ENCODE data around the gene SFMBT2. TPM values are rescaled to one million over a fixed set of nuclear protein-coding genes. Genes with fewer than 3 reads are reported as not detected.

SFMBT2 gene
- total and polyA plus RNA-seq, 7 donors = 0.53 to 8.2 (median 3.0) TPM

GRCh38 chr10:7164955-7165354 is 245.9 kb downstream of the SFMBT2 start:
- intact Hi-C loops (cut with DNase I) = no loop called here
- no peaks in the 10 kb centered on the region for H3K4me1 ChIP-seq
- no peaks in the 10 kb centered on the region for H3K9me3 ChIP-seq
- DNase-seq (no peak), ATAC-seq (no peak)
- no peaks in the 10 kb centered on the region for H3K27me3 ChIP-seq (ENCODE audit: insufficient read depth in 3 of 3, low read length in 2 of 3)
- peaks cover 0 to 32% of the 10 kb centered on the region in 2 donors for H3K36me3 ChIP-seq (ENCODE audit: insufficient read depth in 1 of 2, low read depth in 1 of 2)
- 78 to 83% (median 81%) methylated on average over 8 of the region's 8 CpGs for WGBS, 3 donors
- H3K27ac ChIP-seq = no peak overlapping the region
- no peak for TF ChIP-seq CTCF (IDR thresholded peaks at IDR 0.05)
- no peak overlapping the region for H3K4me3 ChIP-seq

DNA sequence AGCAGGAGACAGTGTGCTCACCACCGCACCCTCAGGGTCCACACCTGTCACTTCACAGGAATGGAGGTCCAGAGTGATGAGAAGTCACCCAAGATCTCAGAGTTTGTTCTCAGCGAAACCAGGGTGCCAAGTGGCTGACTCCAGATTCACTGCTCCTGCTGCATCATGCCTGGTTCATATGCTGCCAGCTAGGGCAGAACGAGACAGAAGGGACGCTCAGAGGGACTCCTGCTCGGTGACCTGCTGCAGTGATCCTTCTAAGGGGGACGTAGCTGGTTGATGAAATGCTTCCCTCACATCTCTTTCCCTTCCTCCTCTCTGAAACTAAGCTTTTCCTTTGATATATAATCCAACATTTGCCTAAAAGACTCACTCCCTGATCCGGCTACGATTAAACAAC is 248.5 kb downstream of the SFMBT2 start:
- Histone ChIP-seq H3K9me3 (no peaks in the 10 kb centered on the region), H3K27me3 (ENCODE audit: insufficient read depth in 3 of 3, low read length in 2 of 3) (no peaks in the 10 kb centered on the region), H3K4me3 (no peak overlapping the region), H3K27ac (no peak overlapping the region), H3K4me1 (no peaks in the 10 kb centered on the region), H3K36me3 (ENCODE audit: insufficient read depth in 1 of 2, low read depth in 1 of 2) (peaks cover 0 to 23% of the 10 kb centered on the region in 2 donors)
- TF ChIP-seq CTCF (IDR thresholded peaks at IDR 0.05) = no peak
- ATAC-seq (no peak), DNase-seq (no peak)
- intact Hi-C loops (cut with DNase I) = no loop called here
- WGBS, 3 donors = 87 to 93% (median 90%) methylated on average over 8 of the region's 8 CpGs

DNA sequence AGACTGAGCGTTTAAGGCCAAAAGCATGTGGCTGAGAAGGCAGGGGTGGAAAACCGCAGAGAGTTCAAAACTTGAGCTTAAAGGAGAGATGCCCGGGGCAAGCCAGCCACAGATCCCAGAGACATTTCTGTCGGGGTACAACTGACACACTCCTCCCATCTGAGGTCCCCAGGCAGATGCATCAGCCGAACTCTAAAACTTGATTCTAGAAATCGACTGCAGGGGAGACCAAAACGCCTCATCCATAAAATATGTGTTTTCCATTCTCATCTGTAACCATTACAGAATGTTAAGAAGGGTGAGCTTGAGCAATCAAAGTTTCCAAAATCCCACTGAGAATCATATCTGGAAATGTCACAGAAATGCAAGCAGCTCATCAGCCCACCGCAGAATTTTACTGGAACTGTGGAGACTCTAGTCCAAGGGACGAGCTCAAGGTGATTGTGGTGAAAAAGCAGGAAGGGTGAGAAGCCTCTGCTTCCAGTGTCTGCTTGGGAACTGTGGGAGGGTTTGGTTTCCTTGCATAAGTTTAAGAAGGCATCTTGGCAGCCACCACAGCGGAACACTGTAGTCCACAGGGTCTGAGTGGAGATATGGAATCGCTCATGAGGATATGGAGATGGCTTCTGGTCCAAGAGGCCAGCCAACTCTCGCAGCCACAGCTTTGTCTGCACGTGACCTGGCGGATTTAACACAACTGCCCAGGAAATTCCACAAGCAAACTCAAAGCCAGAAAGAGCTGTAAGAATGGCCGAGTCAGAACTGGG is 249.2 kb downstream of the SFMBT2 start:
- Histone ChIP-seq H3K27me3 (ENCODE audit: insufficient read depth in 3 of 3, low read length in 2 of 3) (no peaks in the 10 kb centered on the region), H3K4me1 (no peaks in the 10 kb centered on the region), H3K4me3 (no peak overlapping the region), H3K36me3 (ENCODE audit: insufficient read depth in 1 of 2, low read depth in 1 of 2) (peaks cover 0 to 23% of the 10 kb centered on the region in 2 donors), H3K9me3 (no peaks in the 10 kb centered on the region), H3K27ac (no peak overlapping the region)
- no peak for TF ChIP-seq CTCF (IDR thresholded peaks at IDR 0.05)
- WGBS, 3 donors = 72 to 76% (median 73%) methylated on average over 15 of the region's 15 CpGs
- DNase-seq (peak in 1 of 2 donors; percentile 55), ATAC-seq (peak in 2 of 4 donors; percentile 27 to 61)
- intact Hi-C loops (cut with DNase I) = no loop called here

DNA sequence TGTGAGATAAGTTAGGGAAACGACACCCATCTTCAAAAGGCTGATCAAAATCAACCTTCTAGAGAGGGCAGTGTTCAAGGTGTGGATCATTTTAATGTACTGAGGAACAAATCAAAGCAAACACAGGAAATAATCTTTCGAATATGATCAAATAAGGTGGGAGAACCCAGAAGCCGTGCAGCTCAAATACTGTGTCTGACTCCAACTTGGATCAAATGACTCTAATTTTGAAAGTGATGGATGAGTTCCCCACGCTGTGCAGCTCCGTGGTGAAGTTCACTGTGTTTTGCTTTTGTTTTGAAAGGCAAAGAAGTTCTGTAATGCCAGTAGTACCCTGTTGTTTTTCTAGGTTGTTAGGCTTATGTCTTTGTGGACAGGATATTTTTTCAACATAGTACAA is 250.9 kb downstream of the SFMBT2 start:
- Histone ChIP-seq H3K36me3 (ENCODE audit: insufficient read depth in 1 of 2, low read depth in 1 of 2) (peaks cover 0 to 23% of the 10 kb centered on the region in 2 donors), H3K27me3 (ENCODE audit: insufficient read depth in 3 of 3, low read length in 2 of 3) (no peaks in the 10 kb centered on the region), H3K4me1 (no peaks in the 10 kb centered on the region), H3K4me3 (no peak overlapping the region), H3K9me3 (no peaks in the 10 kb centered on the region), H3K27ac (no peak overlapping the region)
- ATAC-seq (no peak), DNase-seq (no peak)
- no peak for TF ChIP-seq CTCF (IDR thresholded peaks at IDR 0.05)
- WGBS, 3 donors = 61 to 67% (median 63%) methylated on average over 5 of the region's 5 CpGs
- intact Hi-C loops (cut with DNase I) = no loop called here

GRCh38 chr10:7159517-7159916 is 251.3 kb downstream of the SFMBT2 start:
- Histone ChIP-seq H3K36me3 (ENCODE audit: insufficient read depth in 1 of 2, low read depth in 1 of 2) (peaks cover 0 to 23% of the 10 kb centered on the region in 2 donors), H3K27me3 (ENCODE audit: insufficient read depth in 3 of 3, low read length in 2 of 3) (no peaks in the 10 kb centered on the region), H3K9me3 (no peaks in the 10 kb centered on the region), H3K27ac (no peak overlapping the region), H3K4me3 (no peak overlapping the region), H3K4me1 (no peaks in the 10 kb centered on the region)
- no peak for ATAC-seq
- WGBS, 3 donors = 84 to 91% (median 91%) methylated on average over 5 of the region's 5 CpGs
- intact Hi-C loops (cut with DNase I) = no loop called here
- DNase-seq = no peak
- no peak for TF ChIP-seq CTCF (IDR thresholded peaks at IDR 0.05)
